ENCODE measurements around the gene REEP1.

DNA sequence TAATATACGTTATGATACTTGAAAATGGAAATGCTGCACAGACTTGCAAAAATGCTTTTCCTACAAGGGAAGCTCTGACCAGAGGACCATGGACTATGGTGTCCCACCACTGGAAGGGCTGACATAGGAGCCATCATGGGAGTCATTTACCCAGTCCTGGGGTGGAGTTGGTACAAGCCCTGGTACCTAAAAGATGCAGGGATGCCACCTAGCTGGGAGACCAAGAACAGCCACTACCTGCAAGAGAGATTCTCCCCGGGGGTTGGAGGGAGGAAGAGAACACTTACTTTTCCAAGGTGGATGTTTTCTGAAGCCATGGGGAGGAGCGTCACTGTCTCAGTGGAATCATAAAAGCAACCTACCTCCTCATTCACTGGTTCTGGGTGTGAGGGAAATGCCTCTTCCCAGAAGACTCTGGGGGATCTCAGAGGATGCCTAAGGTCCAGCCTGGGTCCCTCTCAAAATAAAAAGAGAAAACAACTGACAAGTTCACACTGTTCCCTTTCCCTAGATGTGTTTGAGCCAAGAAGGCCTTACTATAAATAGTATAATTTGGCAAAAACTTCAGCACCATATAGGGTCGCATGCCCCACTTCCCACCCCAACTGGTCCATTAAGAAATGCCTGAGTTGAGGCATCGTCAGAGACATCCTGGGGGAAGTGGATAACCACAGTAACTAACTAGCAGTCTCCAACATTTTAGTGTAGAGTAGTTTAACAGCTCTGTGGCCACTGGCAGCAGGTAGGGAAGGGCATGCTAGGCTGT, 39.9 kb downstream of the REEP1 start:
- TF ChIP-seq TAF1 (IDR thresholded peaks at IDR 0.05; ENCODE audit: borderline replicate concordance, insufficient read depth, low read length) (no peak), POLR2AphosphoS5 (IDR thresholded peaks at IDR 0.05; ENCODE audit: low read depth, low read length) (no peak)

Measured in PFSK-1 (cell line).